Skeletal muscle tissue (tissue), 4 donors: ENCODE data around the gene EIF2S1. TPM values are rescaled to one million over a fixed set of nuclear protein-coding genes. Genes with fewer than 3 reads are reported as not detected.
A peak's percentile ranks its signal among the peaks of the same experiment; 100 is the strongest.

Experiments used
- H3K27ac ChIP-seq: one replicate; pipeline ENCODE4 v1.7.0; 2013; ENCODE audit warnings: mild to moderate bottlenecking, low read depth, low read length, inconsistent platforms
- H3K27me3 ChIP-seq, 3 donors: one replicate each; pipeline ENCODE4 v1.7.0; 2013; ENCODE audit warnings: low read length in 3 of 3; ENCODE audit not compliant: control insufficient read depth in 3 of 3, insufficient read depth in 3 of 3
- H3K36me3 ChIP-seq, 3 donors: one replicate each; pipeline ENCODE4 v1.7.0; 2013; ENCODE audit warnings: low read length in 3 of 3; ENCODE audit not compliant: control insufficient read depth in 3 of 3, insufficient read depth in 3 of 3
- H3K4me1 ChIP-seq, 3 donors: one replicate each; pipeline ENCODE4 v1.7.0; 2013; ENCODE audit warnings: low read length in 3 of 3, mild to moderate bottlenecking in 3 of 3; ENCODE audit not compliant: control insufficient read depth in 3 of 3, insufficient read depth in 3 of 3
- H3K4me3 ChIP-seq, 3 donors: one replicate each; pipeline ENCODE4 v1.7.0; 2013; ENCODE audit warnings: low read length in 3 of 3
- H3K9ac ChIP-seq, 3 donors: one replicate each; pipeline ENCODE4 v1.7.0; 2013; ENCODE audit warnings: low read length in 3 of 3, mild to moderate bottlenecking in 3 of 3, moderate library complexity in 2 of 3, low read depth in 1 of 3
- H3K9me3 ChIP-seq, 3 donors: one replicate each; pipeline ENCODE4 v1.7.0; 2013; ENCODE audit warnings: low read length in 3 of 3; ENCODE audit not compliant: control insufficient read depth in 3 of 3
- total RNA-seq: library from RNA; depleted of rRNA; stranded (reverse); fragments of >200 nt; gene quantifications from one replicate; pipeline ENCODE4 v1.2.3, GENCODE V29; 2014
- donor health status: Osteomylitis.

Gene EIF2S1
- total RNA-seq, 1 donor from 2014 or later = 92.4 TPM

DNA sequence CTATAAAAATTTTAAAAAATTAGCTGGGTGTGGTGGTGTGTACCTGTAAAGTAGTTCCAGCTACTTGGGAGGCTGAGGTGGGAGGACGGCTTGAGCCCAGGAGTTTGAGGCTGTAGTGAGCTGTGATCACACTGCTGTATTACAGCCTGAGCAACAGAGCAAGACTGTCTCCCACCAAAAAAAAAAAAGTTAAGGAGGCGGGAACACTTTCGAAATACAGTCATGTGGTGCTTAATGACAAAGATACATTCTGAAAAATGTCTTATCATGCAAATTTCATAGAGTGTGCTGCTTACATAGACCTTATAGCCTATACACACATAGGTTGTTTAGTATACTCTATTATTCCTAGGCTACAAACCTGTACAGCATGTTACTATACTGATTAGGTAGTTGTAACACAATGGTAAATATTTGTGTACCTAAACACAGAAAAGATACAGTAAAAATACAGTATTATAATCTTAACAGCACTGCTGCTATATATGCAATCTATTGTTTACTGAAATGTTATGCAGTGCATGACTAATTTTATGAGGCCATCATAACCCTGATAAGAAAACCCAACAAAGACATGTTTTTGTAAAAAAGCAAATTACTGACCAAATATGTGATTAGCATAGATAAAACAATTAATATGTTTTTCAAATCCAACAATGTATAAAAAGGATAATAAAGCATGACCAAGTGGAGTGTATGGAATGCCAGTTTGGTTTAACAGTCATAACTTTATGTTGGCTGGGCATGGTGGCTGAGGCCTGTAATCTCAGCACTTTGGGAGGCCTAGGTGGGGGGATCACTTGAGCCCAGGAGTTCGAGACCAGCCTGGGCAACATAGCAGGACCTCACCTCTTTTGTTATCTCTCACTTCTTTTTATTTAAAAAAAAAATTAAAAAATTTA, 11.4 kb downstream of the EIF2S1 start:
- no peak overlapping the region for H3K9ac ChIP-seq
- H3K4me1 ChIP-seq = no peaks in the 10 kb centered on the region
- no peak overlapping the region for H3K4me3 ChIP-seq
- peaks cover 12 to 66% (median 56%) of the 10 kb centered on the region in 3 donors for H3K36me3 ChIP-seq
- H3K27ac ChIP-seq = no peak overlapping the region
- no peaks in the 10 kb centered on the region for H3K27me3 ChIP-seq
- no peaks in the 10 kb centered on the region for H3K9me3 ChIP-seq

DNA sequence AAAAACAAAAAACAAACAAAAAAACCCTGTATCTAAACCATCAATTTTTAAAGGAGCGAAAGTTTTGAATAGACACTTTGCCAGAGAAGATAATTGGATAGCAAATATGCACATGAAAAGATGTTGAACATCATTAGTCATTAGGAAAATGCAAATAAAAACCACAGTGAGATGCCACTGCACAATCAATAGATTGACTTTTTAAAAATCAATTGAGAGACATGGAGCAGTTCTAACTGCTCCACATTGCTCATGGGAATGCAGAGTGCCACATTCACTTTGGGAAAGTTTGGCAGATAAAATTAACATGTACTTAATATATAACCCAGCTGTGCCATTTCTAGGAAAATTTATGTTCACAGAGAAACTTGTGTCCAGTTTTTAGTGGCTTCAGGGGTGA, 12.7 kb downstream of the EIF2S1 start:
- H3K27ac ChIP-seq = no peak overlapping the region
- H3K4me1 ChIP-seq = no peaks in the 10 kb centered on the region
- no peaks in the 10 kb centered on the region for H3K27me3 ChIP-seq
- peaks cover 15 to 71% (median 56%) of the 10 kb centered on the region in 3 donors for H3K36me3 ChIP-seq
- no peak overlapping the region for H3K9ac ChIP-seq
- no peaks in the 10 kb centered on the region for H3K9me3 ChIP-seq
- H3K4me3 ChIP-seq = no peak overlapping the region

DNA sequence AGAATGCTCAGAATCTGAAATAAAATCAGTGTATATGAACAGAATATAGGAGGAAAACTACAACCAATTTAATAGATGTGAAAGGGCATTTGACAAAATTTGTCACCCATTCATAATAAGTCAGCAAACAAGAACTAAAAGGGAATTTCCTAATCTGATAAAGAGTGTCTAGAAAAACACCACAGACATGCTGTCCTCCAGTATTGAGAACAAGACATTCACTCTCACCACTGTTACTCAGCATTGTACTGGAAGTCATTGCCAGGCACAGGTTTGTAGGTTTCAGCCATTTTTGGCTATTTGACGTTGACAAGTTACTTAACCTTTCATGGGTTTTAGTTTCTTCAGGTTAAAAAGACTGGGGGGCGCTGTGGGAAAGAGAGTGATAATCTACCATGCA, 13.2 kb downstream of the EIF2S1 start:
- Histone ChIP-seq H3K9me3 (no peaks in the 10 kb centered on the region), H3K4me1 (no peaks in the 10 kb centered on the region), H3K36me3 (peaks cover 15 to 71% (median 55%) of the 10 kb centered on the region in 3 donors), H3K27me3 (no peaks in the 10 kb centered on the region), H3K27ac (no peak overlapping the region), H3K4me3 (no peak overlapping the region), H3K9ac (no peak overlapping the region)

DNA sequence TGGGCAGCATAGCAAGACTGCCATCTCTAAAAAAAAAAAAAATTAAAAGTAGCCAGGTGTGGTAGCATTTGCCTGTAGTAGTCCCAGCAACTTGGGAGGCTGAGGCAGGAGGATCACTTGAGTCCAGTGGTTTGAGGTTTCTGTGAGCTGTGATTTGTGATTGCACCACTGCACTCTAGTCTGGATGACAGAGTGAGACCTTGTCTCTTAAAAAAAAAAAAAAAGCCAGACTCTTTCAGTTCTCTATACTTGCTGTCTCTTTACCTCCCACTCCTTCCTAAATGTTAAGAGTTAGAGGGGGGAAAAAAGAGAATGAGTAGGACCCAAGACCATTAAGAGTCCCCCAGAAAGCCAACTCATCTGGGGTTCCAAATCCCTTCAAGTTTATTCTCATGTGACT, 17.8 kb downstream of the EIF2S1 start:
- H3K4me1 ChIP-seq = no peaks in the 10 kb centered on the region
- no peak overlapping the region for H3K27ac ChIP-seq

DNA sequence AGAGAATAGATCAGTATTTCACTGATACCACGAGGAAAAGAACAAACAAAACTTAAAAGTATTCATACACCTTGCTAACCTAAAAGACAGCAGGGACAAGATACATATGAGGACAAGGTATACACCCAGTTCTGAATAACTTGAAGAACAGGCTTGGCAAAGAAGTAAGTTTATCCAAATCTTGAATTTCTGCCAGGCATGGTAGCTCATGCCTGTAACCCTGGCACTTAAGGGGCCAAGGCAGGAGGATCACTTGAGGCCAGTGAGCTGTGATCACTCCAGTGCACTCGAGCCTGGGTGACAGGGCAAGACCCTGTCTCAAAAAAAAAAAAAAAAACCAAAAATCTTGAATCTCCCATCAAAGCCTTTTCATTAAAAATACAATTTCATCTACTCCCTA, 25.0 kb downstream of the EIF2S1 start:
- H3K4me3 ChIP-seq = no peak overlapping the region
- peaks cover 28 to 51% (median 45%) of the 10 kb centered on the region in 3 donors for H3K36me3 ChIP-seq

More for the DNA sequence above, 17.8 kb downstream of the EIF2S1 start:
- no peaks in the 10 kb centered on the region for H3K9me3 ChIP-seq
- H3K27me3 ChIP-seq = no peaks in the 10 kb centered on the region
- H3K36me3 ChIP-seq = peaks cover 34 to 83% (median 71%) of the 10 kb centered on the region in 3 donors
- H3K4me3 ChIP-seq = no peak overlapping the region
- H3K9ac ChIP-seq = no peak overlapping the region

DNA sequence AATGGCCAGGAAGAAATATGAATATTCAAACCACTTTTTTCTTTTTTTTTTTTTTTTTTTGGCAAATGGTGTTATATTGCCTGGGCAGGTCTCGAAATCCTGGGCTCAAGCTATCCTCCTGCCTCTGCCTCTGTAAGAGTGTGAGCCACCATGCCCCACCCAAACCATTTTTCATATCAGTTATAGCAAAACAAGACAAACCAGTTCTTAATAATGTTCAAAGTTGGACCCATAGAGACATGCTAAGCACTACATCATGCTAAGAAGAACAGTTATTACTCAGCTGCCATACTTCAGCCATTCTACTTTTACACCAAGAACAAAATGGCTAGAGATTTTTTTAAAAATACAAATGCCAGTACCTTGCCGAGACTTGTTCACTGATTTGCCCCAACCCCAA, 25.5 kb downstream of the EIF2S1 start:
- no peaks in the 10 kb centered on the region for H3K9me3 ChIP-seq
- H3K4me3 ChIP-seq = no peak overlapping the region
- H3K9ac ChIP-seq = no peak overlapping the region
- no peak overlapping the region for H3K27ac ChIP-seq
- H3K4me1 ChIP-seq = peaks cover 5 to 6% (median 5%) of the 10 kb centered on the region in 3 donors
- H3K27me3 ChIP-seq = no peaks in the 10 kb centered on the region
- H3K36me3 ChIP-seq = peaks cover 26 to 50% (median 42%) of the 10 kb centered on the region in 3 donors

More for the DNA sequence above, 25.0 kb downstream of the EIF2S1 start:
- H3K27ac ChIP-seq = no peak overlapping the region
- H3K9ac ChIP-seq = no peak overlapping the region
- H3K9me3 ChIP-seq = no peaks in the 10 kb centered on the region
- peaks cover 0 to 1% (median under 1%) of the 10 kb centered on the region in 3 donors for H3K4me1 ChIP-seq
- no peaks in the 10 kb centered on the region for H3K27me3 ChIP-seq

DNA sequence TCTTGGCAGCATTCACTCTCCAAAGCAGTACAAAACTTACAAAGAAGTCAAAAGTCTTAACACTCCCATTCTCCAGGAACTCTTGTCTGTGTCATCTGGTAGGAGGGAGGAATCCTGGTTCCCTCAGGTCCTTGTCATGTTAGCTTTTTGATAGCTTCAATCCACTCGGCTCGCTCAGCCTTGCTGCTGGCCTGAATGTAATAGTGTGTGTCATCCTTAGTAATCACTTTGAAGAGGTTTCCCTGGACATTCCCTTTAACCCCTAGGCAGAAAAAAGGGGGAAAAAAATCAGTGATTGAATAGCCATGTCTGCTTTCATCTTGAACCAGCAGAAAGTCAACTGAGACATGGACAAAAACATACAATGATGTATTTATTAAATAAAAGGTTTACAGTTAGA, 27.1 kb downstream of the EIF2S1 start:
- H3K4me1 ChIP-seq = peaks cover 8 to 11% (median 10%) of the 10 kb centered on the region in 3 donors
- no peaks in the 10 kb centered on the region for H3K9me3 ChIP-seq
- peaks cover 16 to 36% (median 26%) of the 10 kb centered on the region in 3 donors for H3K36me3 ChIP-seq
- H3K27me3 ChIP-seq = no peaks in the 10 kb centered on the region
- H3K4me3 ChIP-seq = no peak overlapping the region
- H3K27ac ChIP-seq = no peak overlapping the region
- no peak overlapping the region for H3K9ac ChIP-seq

DNA sequence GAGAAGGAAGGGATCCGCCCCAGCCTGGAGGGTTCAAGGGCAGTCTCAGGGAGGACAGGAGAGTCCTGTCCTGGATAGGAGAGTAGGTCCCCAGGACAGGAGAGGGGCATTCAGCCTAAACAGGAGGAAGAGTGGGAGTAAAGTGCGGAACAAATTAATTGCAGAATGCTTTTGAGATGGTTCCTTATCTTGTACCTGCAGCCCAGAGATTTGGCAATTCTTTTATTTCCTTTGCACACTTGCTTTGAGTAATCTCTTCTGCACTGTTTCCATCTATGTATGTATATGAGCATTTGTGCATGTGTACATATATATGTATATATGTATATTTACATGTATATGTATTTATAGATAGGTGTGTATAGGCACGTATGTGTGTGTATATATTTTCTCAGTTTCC, 29.1 kb downstream of the EIF2S1 start:
- Histone ChIP-seq H3K9me3 (no peaks in the 10 kb centered on the region), H3K36me3 (peaks cover 4 to 18% (median 14%) of the 10 kb centered on the region in 3 donors), H3K4me1 (peaks cover 8 to 11% (median 10%) of the 10 kb centered on the region in 3 donors), H3K9ac (no peak overlapping the region), H3K4me3 (no peak overlapping the region), H3K27ac (no peak overlapping the region), H3K27me3 (no peaks in the 10 kb centered on the region)

DNA sequence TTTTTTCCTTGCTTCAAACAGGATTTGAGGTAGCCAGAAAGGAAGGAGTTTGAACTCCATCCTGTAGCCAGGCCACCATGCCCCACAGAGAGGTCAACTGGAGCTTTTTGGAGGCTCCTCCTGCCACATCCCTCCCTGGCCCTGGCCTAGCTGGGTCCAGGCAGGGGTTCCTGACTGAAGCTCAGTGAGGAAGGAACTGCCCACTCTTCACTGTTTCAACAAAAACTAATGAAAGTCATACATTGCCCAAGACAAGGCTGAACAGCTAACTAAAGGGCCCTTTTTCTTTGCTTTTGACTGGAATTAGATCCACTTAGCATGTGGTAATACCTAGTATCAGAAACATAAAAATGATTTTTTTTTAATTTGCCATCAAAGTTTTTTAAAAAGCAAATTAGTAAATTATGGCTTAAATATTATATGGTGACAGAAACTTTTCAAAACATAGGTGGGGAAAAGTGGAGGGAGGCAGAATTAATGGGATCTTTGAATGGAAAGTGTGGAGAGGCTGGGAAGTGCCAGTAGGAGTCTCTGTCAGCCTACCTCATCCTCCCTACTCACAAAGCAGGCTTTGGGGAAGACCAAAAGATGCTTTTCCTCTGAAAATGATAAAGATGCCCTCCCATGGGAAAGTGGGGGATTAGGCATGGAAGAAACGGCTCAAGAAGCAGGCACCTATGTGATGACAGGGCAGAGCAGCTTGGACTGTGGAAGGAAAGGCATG, 29.8 kb downstream of the EIF2S1 start:
- no peak overlapping the region for H3K4me3 ChIP-seq
- H3K9ac ChIP-seq = no peak overlapping the region
- no peak overlapping the region for H3K27ac ChIP-seq
- no peaks in the 10 kb centered on the region for H3K27me3 ChIP-seq
- H3K9me3 ChIP-seq = no peaks in the 10 kb centered on the region
- peaks cover 8 to 11% (median 10%) of the 10 kb centered on the region in 3 donors for H3K4me1 ChIP-seq
- H3K36me3 ChIP-seq = peaks cover 0 to 15% (median 10%) of the 10 kb centered on the region in 3 donors

DNA sequence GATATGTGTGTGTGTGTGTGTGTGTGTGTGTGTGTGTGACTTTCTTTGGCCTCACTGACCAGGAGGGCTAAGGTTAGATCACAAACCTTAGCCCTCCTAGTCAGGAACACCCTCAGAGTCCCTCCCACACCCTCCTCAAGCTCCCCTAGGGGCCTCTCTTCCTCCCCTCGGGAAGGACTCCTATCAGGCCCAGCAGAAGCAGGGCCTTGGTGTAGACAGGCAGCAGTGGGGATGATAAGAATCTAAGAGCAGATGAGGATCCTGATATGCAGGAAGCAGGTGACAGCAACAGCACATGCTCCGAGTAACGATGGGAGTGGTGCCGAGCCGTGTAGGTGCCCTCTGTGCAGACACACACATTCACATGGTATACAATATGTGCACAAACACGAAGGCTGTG, 31.1 kb downstream of the EIF2S1 start:
- peaks cover 0 to 7% (median 0%) of the 10 kb centered on the region in 3 donors for H3K36me3 ChIP-seq
- peaks cover 8 to 11% (median 10%) of the 10 kb centered on the region in 3 donors for H3K4me1 ChIP-seq
- H3K9ac ChIP-seq = peak overlapping the region in 1 of 3 donors; percentile 9
- no peak overlapping the region for H3K4me3 ChIP-seq
- no peaks in the 10 kb centered on the region for H3K9me3 ChIP-seq
- no peaks in the 10 kb centered on the region for H3K27me3 ChIP-seq
- H3K27ac ChIP-seq = no peak overlapping the region
